ENCODE results near the gene SAC3D1. TPM values are rescaled to one million over a fixed set of nuclear protein-coding genes. Genes with fewer than 3 reads are reported as not detected.

SAC3D1 gene
- total RNA-seq, 1 experiment from 2014 or later: 55.6 TPM

GRCh38 chr11:65017937-65018336 is 23.1 kb upstream of the SAC3D1 start:
- CTCF ChIA-PET: interaction anchor here (0.6 to 0.8 kb wide), 2 partner anchors 170 to 187 kb away, joined by 3 to 4 read pairs; no protein-coding TSS in a partner anchor
- intact Hi-C loops (cut with micrococcal nuclease; ENCODE audit: unreplicated experiment): no loop called here
- Histone ChIP-seq H3K9me3 (ENCODE audit: control insufficient read depth, insufficient read depth, low read depth, low read length) (no peaks in the 10 kb centered on the region), H3K27me3 (ENCODE audit: control insufficient read depth, insufficient read depth, low read length) (no peaks in the 10 kb centered on the region), H3K4me3 (ENCODE audit: low read depth in 2 of 2, low read length in 2 of 2) (no peak overlapping the region), H3K36me3 (ENCODE audit: control insufficient read depth, insufficient read depth, low read length) (no peaks in the 10 kb centered on the region), H3K27ac (ENCODE audit: low read length) (no peak overlapping the region), H3K4me1 (ENCODE audit: control insufficient read depth, insufficient read depth, low read length) (peaks cover 5% of the 10 kb centered on the region; the same call in 1 of the 2 replicates)
- in situ Hi-C loops (cut with HindIII; ENCODE audit: low pct_unique_long_range_greater_than_20kb, low sequenced_read_pairs): no loop called here
- ATAC-seq: no peak
- BruUV-seq (replicated peaks): no TSS peak
- POLR2A ChIA-PET: interaction anchor here (0.6 kb wide), 1 partner anchor 19 kb away, joined by 3 read pairs; no protein-coding TSS in a partner anchor
- no peak for TF ChIP-seq SIN3A (IDR thresholded peaks at IDR 0.05; ENCODE audit: borderline replicate concordance, insufficient read depth, low read depth, low read length)
- TF ChIP-seq CTCF (IDR thresholded peaks at IDR 0.05): no peak
- TF ChIP-seq POLR2AphosphoS5 (IDR thresholded peaks at IDR 0.05; ENCODE audit: low read depth, low read length): no peak
- no peak for TF ChIP-seq REST (IDR thresholded peaks at IDR 0.05; ENCODE audit: insufficient read depth in 1 of 2, low read depth in 2 of 2, low read length in 1 of 2)
- TF ChIP-seq TCF7L2 (IDR thresholded peaks at IDR 0.05; ENCODE audit: low read depth, low read length): no peak
- DNase-seq (ENCODE audit: low read depth, low spot score): no peak

GRCh38 chr11:65019824-65020223 is 21.2 kb upstream of the SAC3D1 start:
- DNase-seq (ENCODE audit: low read depth, low spot score) (no peak), ATAC-seq (no peak)
- H3K4me1 ChIP-seq (ENCODE audit: control insufficient read depth, insufficient read depth, low read length): no peaks in the 10 kb centered on the region; the same call in 1 of the 2 replicates
- no peaks in the 10 kb centered on the region for H3K9me3 ChIP-seq (ENCODE audit: control insufficient read depth, insufficient read depth, low read depth, low read length)
- no peak for TF ChIP-seq SIN3A (IDR thresholded peaks at IDR 0.05; ENCODE audit: borderline replicate concordance, insufficient read depth, low read depth, low read length)
- TF ChIP-seq REST (IDR thresholded peaks at IDR 0.05; ENCODE audit: insufficient read depth in 1 of 2, low read depth in 2 of 2, low read length in 1 of 2): no peak
- TF ChIP-seq POLR2AphosphoS5 (IDR thresholded peaks at IDR 0.05; ENCODE audit: low read depth, low read length): no peak
- no peak for TF ChIP-seq TCF7L2 (IDR thresholded peaks at IDR 0.05; ENCODE audit: low read depth, low read length)
- TF ChIP-seq CTCF (IDR thresholded peaks at IDR 0.05): no peak
- no peaks in the 10 kb centered on the region for H3K27me3 ChIP-seq (ENCODE audit: control insufficient read depth, insufficient read depth, low read length)
- H3K36me3 ChIP-seq (ENCODE audit: control insufficient read depth, insufficient read depth, low read length): no peaks in the 10 kb centered on the region
- ChIA-PET CTCF (interaction anchor here (0.5 kb wide), 1 partner anchor 12 kb away, joined by 3 read pairs; no protein-coding TSS in a partner anchor), POLR2A (no interaction called here)
- intact Hi-C loops (cut with micrococcal nuclease; ENCODE audit: unreplicated experiment): loop anchor here (10.0 kb wide), 1 partner anchor 175 kb away; the partner anchor contains the start of gene CDC42BPG
- in situ Hi-C loops (cut with HindIII; ENCODE audit: low pct_unique_long_range_greater_than_20kb, low sequenced_read_pairs): no loop called here
- no peak overlapping the region for H3K27ac ChIP-seq (ENCODE audit: low read length)
- no TSS peak for BruUV-seq (replicated peaks)
- no peak overlapping the region for H3K4me3 ChIP-seq (ENCODE audit: low read depth in 2 of 2, low read length in 2 of 2)

Data from Panc1 (cell line).